ENCODE measurements around the gene FGF4. TPM values are rescaled to one million over a fixed set of nuclear protein-coding genes. Genes with fewer than 3 reads are reported as not detected.

Gene FGF4
- total and polyA plus RNA-seq, 5 donors from 2014 or later = not detected

DNA sequence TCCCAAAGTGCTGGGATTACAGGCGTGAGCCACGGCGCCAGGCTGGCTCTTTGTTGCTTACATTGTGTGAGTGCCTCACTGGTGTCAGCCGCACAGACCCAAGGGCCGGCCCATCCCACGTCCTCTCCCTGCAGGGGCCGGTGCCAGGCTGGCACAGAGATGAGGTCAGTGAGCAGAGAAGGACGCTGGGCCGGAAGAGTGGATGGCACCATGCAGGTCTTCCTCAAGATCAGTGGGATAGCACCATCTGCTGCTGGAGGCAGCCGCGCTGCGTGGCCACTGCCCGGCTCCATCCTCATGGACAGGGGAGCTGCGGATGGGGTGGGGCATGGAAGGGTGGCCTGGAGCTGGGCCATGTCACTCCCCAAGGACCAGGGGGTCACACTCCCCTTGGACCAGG is 22.0 kb upstream of the FGF4 start:
- Mint-ChIP-seq H3K4me3 (no peak overlapping the region), H3K27me3 (no peaks in the 10 kb centered on the region), H3K27ac (no peak overlapping the region), H3K36me3 (no peaks in the 10 kb centered on the region), H3K4me1 (no peaks in the 10 kb centered on the region), H3K9me3 (peaks cover 0 to 2% (median 0%) of the 10 kb centered on the region in 7 donors)
- DNase-seq (no peak), ATAC-seq (ENCODE audit: low read depth in 2 of 2) (no peak)
- no peaks in the 10 kb centered on the region for H3K27me3 ChIP-seq (ENCODE audit: control insufficient read depth, insufficient read depth, low read length)
- no peak overlapping the region for H3K27ac ChIP-seq (ENCODE audit: insufficient read depth, low read length, poor library complexity, severe bottlenecking)
- H3K4me3 ChIP-seq (ENCODE audit: low read depth, low read length) = no peak overlapping the region
- H3K9me3 ChIP-seq (ENCODE audit: control insufficient read depth in 2 of 2, low read length in 2 of 2) = no peaks in the 10 kb centered on the region
- no peaks in the 10 kb centered on the region for H3K36me3 ChIP-seq (ENCODE audit: control insufficient read depth, insufficient read depth, low read length)
- no peaks in the 10 kb centered on the region for H3K4me1 ChIP-seq (ENCODE audit: control insufficient read depth, insufficient read depth, low read length, poor library complexity, severe bottlenecking)

- ATAC-seq (ENCODE audit: low read depth in 2 of 2) (no peak), DNase-seq (no peak)
- no peaks in the 10 kb centered on the region for H3K27me3 Mint-ChIP-seq
- no peak overlapping the region for H3K27ac ChIP-seq (ENCODE audit: insufficient read depth, low read length, poor library complexity, severe bottlenecking)
- H3K4me1 Mint-ChIP-seq = no peaks in the 10 kb centered on the region
- no peaks in the 10 kb centered on the region for H3K27me3 ChIP-seq (ENCODE audit: control insufficient read depth, insufficient read depth, low read length)
- no peaks in the 10 kb centered on the region for H3K9me3 ChIP-seq (ENCODE audit: control insufficient read depth in 2 of 2, low read length in 2 of 2)
- peaks cover 0 to 2% (median 0%) of the 10 kb centered on the region in 7 donors for H3K9me3 Mint-ChIP-seq
- H3K27ac Mint-ChIP-seq = no peak overlapping the region
- H3K4me3 Mint-ChIP-seq = no peak overlapping the region
- no peaks in the 10 kb centered on the region for H3K36me3 ChIP-seq (ENCODE audit: control insufficient read depth, insufficient read depth, low read length)
- H3K36me3 Mint-ChIP-seq = no peaks in the 10 kb centered on the region
- H3K4me3 ChIP-seq (ENCODE audit: low read depth, low read length) = no peak overlapping the region
- H3K4me1 ChIP-seq (ENCODE audit: control insufficient read depth, insufficient read depth, low read length, poor library complexity, severe bottlenecking) = no peaks in the 10 kb centered on the region
Measured at GRCh38 chr11:69796063-69796462, 20.9 kb upstream of the FGF4 start.

- no peaks in the 10 kb centered on the region for H3K36me3 Mint-ChIP-seq
- Histone ChIP-seq H3K27ac (ENCODE audit: insufficient read depth, low read length, poor library complexity, severe bottlenecking) (no peak overlapping the region), H3K27me3 (ENCODE audit: control insufficient read depth, insufficient read depth, low read length) (no peaks in the 10 kb centered on the region), H3K36me3 (ENCODE audit: control insufficient read depth, insufficient read depth, low read length) (no peaks in the 10 kb centered on the region), H3K9me3 (ENCODE audit: control insufficient read depth in 2 of 2, low read length in 2 of 2) (no peaks in the 10 kb centered on the region), H3K4me3 (ENCODE audit: low read depth, low read length) (no peak overlapping the region), H3K4me1 (ENCODE audit: control insufficient read depth, insufficient read depth, low read length, poor library complexity, severe bottlenecking) (no peaks in the 10 kb centered on the region)
- peak overlapping the region in 1 of 4 donors; percentile 11 for H3K4me3 Mint-ChIP-seq
- DNase-seq = no peak
- H3K9me3 Mint-ChIP-seq = no peaks in the 10 kb centered on the region
- ATAC-seq (ENCODE audit: low read depth in 2 of 2) = no peak
- no peak overlapping the region for H3K27ac Mint-ChIP-seq
- no peaks in the 10 kb centered on the region for H3K27me3 Mint-ChIP-seq
- no peaks in the 10 kb centered on the region for H3K4me1 Mint-ChIP-seq
Measured at GRCh38 chr11:69791276-69792180, 16.4 kb upstream of the FGF4 start.

- no peak overlapping the region for H3K27ac Mint-ChIP-seq
- H3K36me3 ChIP-seq (ENCODE audit: control insufficient read depth, insufficient read depth, low read length) = no peaks in the 10 kb centered on the region
- no peaks in the 10 kb centered on the region for H3K4me1 Mint-ChIP-seq
- no peaks in the 10 kb centered on the region for H3K9me3 Mint-ChIP-seq
- no peak for ATAC-seq (ENCODE audit: low read depth in 2 of 2)
- H3K4me3 ChIP-seq (ENCODE audit: low read depth, low read length) = no peak overlapping the region
- H3K4me3 Mint-ChIP-seq = no peak overlapping the region
- no peak overlapping the region for H3K27ac ChIP-seq (ENCODE audit: insufficient read depth, low read length, poor library complexity, severe bottlenecking)
- peaks cover 4% of the 10 kb centered on the region for H3K27me3 Mint-ChIP-seq
- DNase-seq = no peak
- no peaks in the 10 kb centered on the region for H3K36me3 Mint-ChIP-seq
- no peaks in the 10 kb centered on the region for H3K4me1 ChIP-seq (ENCODE audit: control insufficient read depth, insufficient read depth, low read length, poor library complexity, severe bottlenecking)
- no peaks in the 10 kb centered on the region for H3K9me3 ChIP-seq (ENCODE audit: control insufficient read depth in 2 of 2, low read length in 2 of 2)
- H3K27me3 ChIP-seq (ENCODE audit: control insufficient read depth, insufficient read depth, low read length) = no peaks in the 10 kb centered on the region
Measured at GRCh38 chr11:69788956-69789355, 13.8 kb upstream of the FGF4 start.

DNA sequence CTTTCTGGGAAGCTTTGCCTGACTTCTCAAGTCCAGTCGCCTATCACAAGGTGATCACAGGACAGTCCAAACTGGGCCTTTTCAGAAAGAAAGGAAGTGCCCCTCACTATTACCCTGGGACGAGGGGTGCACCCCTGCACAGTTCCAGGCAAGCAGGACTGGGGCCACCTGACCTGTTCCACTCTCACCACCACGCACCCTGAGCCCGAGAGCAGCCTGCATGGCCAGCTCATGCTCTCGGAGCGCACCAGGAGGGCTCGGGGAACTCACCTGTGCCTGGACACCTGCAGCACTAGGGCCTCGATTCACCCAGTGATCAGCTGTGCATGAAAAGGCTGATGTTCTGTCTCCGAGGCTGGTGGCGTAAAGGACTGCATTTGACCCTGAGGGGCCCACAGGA is 12.8 kb upstream of the FGF4 start:
- Mint-ChIP-seq H3K4me3 (no peak overlapping the region), H3K4me1 (no peaks in the 10 kb centered on the region), H3K27me3 (peaks cover 4% of the 10 kb centered on the region), H3K36me3 (no peaks in the 10 kb centered on the region), H3K27ac (no peak overlapping the region), H3K9me3 (peaks cover 0 to under 1% (median 0%) of the 10 kb centered on the region in 7 donors)
- H3K9me3 ChIP-seq (ENCODE audit: control insufficient read depth in 2 of 2, low read length in 2 of 2) = no peaks in the 10 kb centered on the region
- no peak overlapping the region for H3K4me3 ChIP-seq (ENCODE audit: low read depth, low read length)
- DNase-seq = no peak
- ATAC-seq (ENCODE audit: low read depth in 2 of 2) = no peak
- no peaks in the 10 kb centered on the region for H3K27me3 ChIP-seq (ENCODE audit: control insufficient read depth, insufficient read depth, low read length)
- H3K27ac ChIP-seq (ENCODE audit: insufficient read depth, low read length, poor library complexity, severe bottlenecking) = no peak overlapping the region
- H3K4me1 ChIP-seq (ENCODE audit: control insufficient read depth, insufficient read depth, low read length, poor library complexity, severe bottlenecking) = no peaks in the 10 kb centered on the region
- no peaks in the 10 kb centered on the region for H3K36me3 ChIP-seq (ENCODE audit: control insufficient read depth, insufficient read depth, low read length)

GRCh38 chr11:69787457-69787856 is 12.3 kb upstream of the FGF4 start:
- ATAC-seq (ENCODE audit: low read depth in 2 of 2) (no peak), DNase-seq (no peak)
- Histone ChIP-seq H3K9me3 (ENCODE audit: control insufficient read depth in 2 of 2, low read length in 2 of 2) (no peaks in the 10 kb centered on the region), H3K27me3 (ENCODE audit: control insufficient read depth, insufficient read depth, low read length) (no peaks in the 10 kb centered on the region), H3K4me3 (ENCODE audit: low read depth, low read length) (no peak overlapping the region), H3K36me3 (ENCODE audit: control insufficient read depth, insufficient read depth, low read length) (no peaks in the 10 kb centered on the region), H3K27ac (ENCODE audit: insufficient read depth, low read length, poor library complexity, severe bottlenecking) (no peak overlapping the region), H3K4me1 (ENCODE audit: control insufficient read depth, insufficient read depth, low read length, poor library complexity, severe bottlenecking) (no peaks in the 10 kb centered on the region)
- no peak overlapping the region for H3K4me3 Mint-ChIP-seq
- peaks cover 0 to 1% (median 0%) of the 10 kb centered on the region in 7 donors for H3K9me3 Mint-ChIP-seq
- no peaks in the 10 kb centered on the region for H3K4me1 Mint-ChIP-seq
- H3K27ac Mint-ChIP-seq = no peak overlapping the region
- peaks cover 4% of the 10 kb centered on the region for H3K27me3 Mint-ChIP-seq
- H3K36me3 Mint-ChIP-seq = no peaks in the 10 kb centered on the region

DNA sequence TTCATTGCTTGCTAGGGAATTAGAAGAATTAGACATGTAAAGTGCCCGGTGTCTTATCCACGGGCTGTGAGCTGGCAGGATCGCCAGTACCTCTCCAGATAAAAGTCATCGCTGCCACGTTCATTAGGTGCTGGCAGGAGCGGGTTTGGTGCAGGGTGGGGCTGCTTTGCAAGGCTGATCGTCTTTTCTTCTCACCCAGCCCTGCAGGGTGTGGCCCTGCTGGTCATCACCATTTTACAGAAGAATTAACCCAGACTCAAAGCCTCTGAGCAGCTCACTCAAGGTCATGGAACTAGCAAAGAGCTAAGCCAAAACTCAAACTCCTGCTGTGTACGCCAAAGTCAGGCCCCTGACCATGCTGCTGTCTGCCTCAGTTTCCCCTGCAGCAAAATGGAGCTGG is 6.1 kb upstream of the FGF4 start:
- Histone ChIP-seq H3K27me3 (ENCODE audit: control insufficient read depth, insufficient read depth, low read length) (no peaks in the 10 kb centered on the region), H3K9me3 (ENCODE audit: control insufficient read depth in 2 of 2, low read length in 2 of 2) (no peaks in the 10 kb centered on the region), H3K27ac (ENCODE audit: insufficient read depth, low read length, poor library complexity, severe bottlenecking) (no peak overlapping the region), H3K4me1 (ENCODE audit: control insufficient read depth, insufficient read depth, low read length, poor library complexity, severe bottlenecking) (no peaks in the 10 kb centered on the region), H3K4me3 (ENCODE audit: low read depth, low read length) (no peak overlapping the region), H3K36me3 (ENCODE audit: control insufficient read depth, insufficient read depth, low read length) (no peaks in the 10 kb centered on the region)
- peaks cover 0 to 1% (median 0%) of the 10 kb centered on the region in 7 donors for H3K9me3 Mint-ChIP-seq
- H3K27ac Mint-ChIP-seq = no peak overlapping the region
- ATAC-seq (ENCODE audit: low read depth in 2 of 2) (no peak), DNase-seq (no peak)
- no peak overlapping the region for H3K4me3 Mint-ChIP-seq
- H3K4me1 Mint-ChIP-seq = no peaks in the 10 kb centered on the region
- peaks cover 18% of the 10 kb centered on the region for H3K27me3 Mint-ChIP-seq
- H3K36me3 Mint-ChIP-seq = no peaks in the 10 kb centered on the region

DNA sequence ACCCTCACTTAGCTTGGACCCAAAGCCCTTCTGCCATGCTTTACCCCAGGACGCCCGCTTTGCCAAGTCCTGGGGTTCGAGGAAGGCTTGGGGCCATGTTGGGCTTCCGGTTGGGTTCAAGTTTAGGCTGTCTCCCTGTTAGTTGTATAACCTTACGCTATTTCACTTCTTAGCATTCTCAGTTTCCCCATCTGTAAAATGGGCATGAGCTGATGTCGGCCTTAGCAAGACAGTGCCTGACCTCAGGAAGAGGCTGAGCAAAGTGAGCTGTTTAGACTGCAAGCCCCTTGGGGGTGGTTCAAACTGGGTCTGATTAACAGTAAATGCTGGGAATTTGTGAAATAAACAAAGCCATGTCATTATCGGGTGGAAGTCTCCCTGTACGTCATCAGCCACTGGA is 3.2 kb upstream of the FGF4 start:
- Mint-ChIP-seq H3K27me3 (peaks cover 25% of the 10 kb centered on the region), H3K27ac (no peak overlapping the region), H3K4me3 (no peak overlapping the region), H3K4me1 (no peaks in the 10 kb centered on the region), H3K36me3 (no peaks in the 10 kb centered on the region), H3K9me3 (peaks cover 0 to 1% (median 0%) of the 10 kb centered on the region in 7 donors)
- Histone ChIP-seq H3K4me1 (ENCODE audit: control insufficient read depth, insufficient read depth, low read length, poor library complexity, severe bottlenecking) (no peaks in the 10 kb centered on the region), H3K27ac (ENCODE audit: insufficient read depth, low read length, poor library complexity, severe bottlenecking) (no peak overlapping the region), H3K36me3 (ENCODE audit: control insufficient read depth, insufficient read depth, low read length) (no peaks in the 10 kb centered on the region), H3K27me3 (ENCODE audit: control insufficient read depth, insufficient read depth, low read length) (no peaks in the 10 kb centered on the region), H3K4me3 (ENCODE audit: low read depth, low read length) (no peak overlapping the region), H3K9me3 (ENCODE audit: control insufficient read depth in 2 of 2, low read length in 2 of 2) (no peaks in the 10 kb centered on the region)
- DNase-seq (no peak), ATAC-seq (ENCODE audit: low read depth in 2 of 2) (no peak)

Data from CD4-positive, CD25-positive, alpha-beta regulatory T cell (primary cell).